Right ventricle myocardium inferior (tissue), 1 donor: Measurements from ENCODE around the gene FKBP8. TPM values are rescaled to one million over a fixed set of nuclear protein-coding genes. Genes with fewer than 3 reads are reported as not detected.

Source experiments
- ATAC-seq: fragments of 200-7000 bp; cut with Tn5 transposase; one replicate; pipeline ENCODE4 v1.9.1; 2020; ENCODE audit warnings: mild to moderate bottlenecking, moderate library complexity
- DNase-seq: peaks from one replicate; pipeline ENCODE4 v3.0.0; 2021; ENCODE audit errors: missing footprints
- intact Hi-C: fragments of 100-400 bp; cut with DNase I; formaldehyde crosslinking; loops from one replicate; pipeline ENCODE4 v1.11.0; 2022
- total RNA-seq: library from RNA; stranded (reverse); fragmentation: NEBNext Ultra II Directional; extraction: Animal tissue kit (Norgen Biotek cat#: 25700); gene quantifications from one replicate; pipeline ENCODE4 v1.2.1, GENCODE V29; 2021
- donor health status: DM: no; HTN: yes; CAD: no; lungs with severe emphysema.

Gene FKBP8
- total RNA-seq, 1 donor from 2014 or later, result 181 TPM

GRCh38 chr19:18507727-18508440 is 35.5 kb downstream of the FKBP8 start:
- intact Hi-C loops, result no loop called here
- DNase-seq, result no peak
- ATAC-seq, result peak; percentile 30

- ATAC-seq (peak; percentile 83), DNase-seq (peak; percentile 72)
Measured at GRCh38 chr19:18507021-18507726, 36.2 kb downstream of the FKBP8 start.

GRCh38 chr19:18506101-18506930 is 37.1 kb downstream of the FKBP8 start:
- intact Hi-C loops, result no loop called here
- no peak for ATAC-seq
- peak; percentile 79 for DNase-seq

More at GRCh38 chr19:18507021-18507726, 36.2 kb downstream of the FKBP8 start:
- intact Hi-C loops, result no loop called here

GRCh38 chr19:18504886-18505610 is 38.3 kb downstream of the FKBP8 start:
- peak; percentile 69 for DNase-seq
- ATAC-seq, result no peak
- intact Hi-C loops, result loop anchor here (5.0 kb wide), 1 partner anchor 38 kb away; no protein-coding TSS in a partner anchor

GRCh38 chr19:18503971-18504885 is 39.1 kb downstream of the FKBP8 start:
- intact Hi-C loops, result loop anchor here (5.0 kb wide), 1 partner anchor 37 kb away; no protein-coding TSS in a partner anchor
- DNase-seq (peak; percentile 60), ATAC-seq (no peak)

GRCh38 chr19:18503337-18503970 is 39.9 kb downstream of the FKBP8 start:
- peak; percentile 70 for DNase-seq
- intact Hi-C loops, result loop anchor here (5.0 kb wide), 1 partner anchor 36 kb away; no protein-coding TSS in a partner anchor
- no peak for ATAC-seq

- intact Hi-C loops, result loop anchor here (5.0 kb wide), 1 partner anchor 35 kb away; no protein-coding TSS in a partner anchor
- peak; percentile 90 for DNase-seq
- peak; percentile 17 for ATAC-seq
Measured at GRCh38 chr19:18502638-18503294, 40.6 kb downstream of the FKBP8 start.

GRCh38 chr19:18502246-18502637 is 41.1 kb downstream of the FKBP8 start:
- DNase-seq, result no peak
- intact Hi-C loops, result loop anchor here (5.0 kb wide), 1 partner anchor 35 kb away; no protein-coding TSS in a partner anchor
- ATAC-seq, result no peak

GRCh38 chr19:18501832-18502231 is 41.5 kb downstream of the FKBP8 start:
- intact Hi-C loops, result loop anchor here (5.0 kb wide), 1 partner anchor 35 kb away; no protein-coding TSS in a partner anchor

GRCh38 chr19:18501351-18501750 is 42.0 kb downstream of the FKBP8 start:
- intact Hi-C loops, result loop anchor here (5.0 kb wide), 1 partner anchor 34 kb away; no protein-coding TSS in a partner anchor
- ATAC-seq (no peak), DNase-seq (no peak)

More at GRCh38 chr19:18501832-18502231, 41.5 kb downstream of the FKBP8 start:
- DNase-seq (peak; percentile 75), ATAC-seq (peak; percentile 46)

GRCh38 chr19:18500799-18501198 is 42.6 kb downstream of the FKBP8 start:
- ATAC-seq, result peak; percentile 57
- intact Hi-C loops, result loop anchor here (5.0 kb wide), 1 partner anchor 33 kb away; no protein-coding TSS in a partner anchor
- DNase-seq, result no peak

- ATAC-seq (peak; percentile 8), DNase-seq (no peak)
- intact Hi-C loops, result loop anchor here (5.0 kb wide), 1 partner anchor 33 kb away; no protein-coding TSS in a partner anchor
Measured at GRCh38 chr19:18500376-18500775, 43.0 kb downstream of the FKBP8 start.

- intact Hi-C loops, result no loop called here
- no peak for DNase-seq
Measured at GRCh38 chr19:18499055-18499775, 44.2 kb downstream of the FKBP8 start.

GRCh38 chr19:18496980-18497256 is 46.5 kb downstream of the FKBP8 start:
- intact Hi-C loops, result no loop called here
- no peak for ATAC-seq
- DNase-seq, result no peak

More at GRCh38 chr19:18499055-18499775, 44.2 kb downstream of the FKBP8 start:
- no peak for ATAC-seq

GRCh38 chr19:18496167-18496979 is 47.0 kb downstream of the FKBP8 start:
- ATAC-seq, result no peak
- intact Hi-C loops, result no loop called here
- peak; percentile 73 for DNase-seq
